A549 (cell line): ENCODE data around the gene SELENOO. TPM values are rescaled to one million over a fixed set of nuclear protein-coding genes. Genes with fewer than 3 reads are reported as not detected.

Source experiments
- ATAC-seq, 2 experiments: fragments of 200-7000 bp in 1 of 2; fragments of >200 bp in 1 of 2; cut with Nextera tagmentation in 1 of 2; cut with Tn5 transposase in 1 of 2; 3 replicates each; pipeline versions ENCODE4 v1.8.0 to v1.9.1; 2018 to 2020; ENCODE audit warnings: mild to moderate bottlenecking in 1 of 2, moderate library complexity in 1 of 2
- CTCF ChIA-PET: fragments of 300-600 bp; sonication (Branson Sonifier 250); formaldehyde crosslinking; extraction: SDS; loops from one replicate; lab custom pipeline; 2021; ENCODE audit warnings: antibody characterized with exemption, inconsistent platforms; lab: Yijun Ruan, JAX
- POLR2A ChIA-PET: fragments of 350-600 bp; formaldehyde crosslinking; extraction: SDS; loops from one replicate; lab custom pipeline; 2021; ENCODE audit warnings: antibody characterized with exemption, inconsistent platforms; lab: Yijun Ruan, JAX
- DNase-seq, 2 experiments: peaks; one replicate each; pipeline versions ENCODE4 v3.0.0 to v3.0.0-alpha.2; 2011 to 2016; ENCODE audit warnings: low read depth in 1 of 2, low spot score in 1 of 2
- FAIRE-seq: peaks from 2 replicates; lab custom pipeline; 2011; peaks lifted over from hg19 to GRCh38; lab: Jason Lieb, UNC
- H3K27ac ChIP-seq, 2 experiments: fragments of >200 bp; sonication (Bioruptor Twin); formaldehyde crosslinking; 3 replicates each; pipeline ENCODE4 v1.5.1; 2016 to 2017
- H3K4me1 ChIP-seq: fragments of >200 bp; sonication (Bioruptor Twin); formaldehyde crosslinking; 3 replicates; pipeline ENCODE4 v1.6.1; 2016
- H3K4me2 ChIP-seq: fragments of >200 bp; sonication (Bioruptor Twin); formaldehyde crosslinking; 3 replicates; pipeline ENCODE4 v1.6.1; 2016
- H3K4me3 ChIP-seq: fragments of >200 bp; sonication (Bioruptor Twin); formaldehyde crosslinking; 3 replicates; pipeline ENCODE4 v1.5.1; 2016
- H3K9me3 ChIP-seq: fragments of >200 bp; sonication (Bioruptor Twin); formaldehyde crosslinking; 3 replicates; pipeline ENCODE4 v1.6.1; 2016
- CEBPB ChIP-seq, 2 experiments: fragments of >200 bp in 1 of 2; sonication (Bioruptor Twin) in 1 of 2; formaldehyde crosslinking in 1 of 2; IDR thresholded peaks; 2 replicates each; pipeline ENCODE4 v1.6.1; 2012 to 2016
- CHD2 ChIP-seq: fragments of 150-350 bp; IDR thresholded peaks from 2 replicates; pipeline ENCODE4 v1.6.1; 2014; ENCODE audit warnings: low read length; ENCODE audit not compliant: partially characterized antibody
- EP300 ChIP-seq, 2 experiments: fragments of >200 bp; sonication (Bioruptor Twin); formaldehyde crosslinking; IDR thresholded peaks; 2 replicates in 1 of 2; 3 replicates in 1 of 2; pipeline ENCODE4 v1.6.1; 2016 to 2017
- FOSB ChIP-seq: fragments of 250-450 bp; sonication (Bioruptor Pico); IDR thresholded peaks from 2 replicates; pipeline ENCODE4 v1.5.0; 2020; ENCODE audit warnings: mild to moderate bottlenecking, moderate library complexity
- GATA3 ChIP-seq: IDR thresholded peaks from 2 replicates; pipeline ENCODE4 v1.6.1; 2012; ENCODE audit warnings: borderline replicate concordance
- HEYL ChIP-seq: fragments of 250-450 bp; sonication (Bioruptor Pico); IDR thresholded peaks from 2 replicates; pipeline ENCODE4 v1.8.0; 2021; ENCODE audit warnings: mild to moderate bottlenecking, moderate library complexity
- HOXB5 ChIP-seq: fragments of 250-450 bp; sonication (Bioruptor Pico); IDR thresholded peaks from 2 replicates; pipeline ENCODE4 v1.5.0; 2020; ENCODE audit warnings: mild to moderate bottlenecking, moderate library complexity
- JUNB ChIP-seq: fragments of >200 bp; sonication (Bioruptor Twin); formaldehyde crosslinking; IDR thresholded peaks from 2 replicates; pipeline ENCODE4 v1.6.1; 2016
- KDM1A ChIP-seq: fragments of 200-600 bp; sonication (generic); IDR thresholded peaks from 2 replicates; pipeline ENCODE4 v1.6.1; 2016; ENCODE audit warnings: low read depth, mild to moderate bottlenecking
- KDM5A ChIP-seq: fragments of 200-600 bp; sonication (generic); IDR thresholded peaks from 2 replicates; pipeline ENCODE4 v1.6.1; 2016; ENCODE audit warnings: antibody characterized with exemption, mild to moderate bottlenecking
- NFE2L2 ChIP-seq: fragments of 150-350 bp; conservative IDR thresholded peaks from 2 replicates; pipeline ENCODE4 v1.6.1; 2014; ENCODE audit warnings: low read length
- NPAS2 ChIP-seq: fragments of 250-450 bp; sonication (Bioruptor Pico); IDR thresholded peaks from 2 replicates; pipeline ENCODE4 v1.8.0; 2022; ENCODE audit warnings: mild to moderate bottlenecking, moderate library complexity, borderline replicate concordance
- NR3C1 ChIP-seq: fragments of >200 bp; sonication (Bioruptor Twin); formaldehyde crosslinking; IDR thresholded peaks from 3 replicates; pipeline ENCODE4 v1.6.1; 2017
- PHF8 ChIP-seq: fragments of 200-600 bp; sonication (generic); IDR thresholded peaks from 2 replicates; pipeline ENCODE4 v1.6.1; 2016; ENCODE audit warnings: low read depth, mild to moderate bottlenecking, antibody characterized with exemption, moderate library complexity, borderline replicate concordance
- POLR2AphosphoS2 ChIP-seq: conservative IDR thresholded peaks from 2 replicates; pipeline ENCODE4 v1.6.1; 2012; ENCODE audit warnings: low read length, improper control_type of control experiment, inconsistent platforms
- RAD21 ChIP-seq, 2 experiments: fragments of >200 bp in 1 of 2; sonication (Bioruptor Twin) in 1 of 2; formaldehyde crosslinking in 1 of 2; IDR thresholded peaks in 1 of 2; conservative IDR thresholded peaks in 1 of 2; 2 replicates in 1 of 2; 3 replicates in 1 of 2; pipeline ENCODE4 v1.6.1; 2012 to 2018; ENCODE audit warnings: inconsistent platforms in 1 of 2
- RFX5 ChIP-seq: fragments of 450-650 bp; IDR thresholded peaks from 2 replicates; pipeline ENCODE4 v1.7.1; 2014; ENCODE audit warnings: antibody characterized with exemption, mild to moderate bottlenecking, moderate library complexity
- RNF2 ChIP-seq: fragments of 200-600 bp; sonication (generic); IDR thresholded peaks from 2 replicates; pipeline ENCODE4 v1.6.1; 2016; ENCODE audit warnings: low read depth, mild to moderate bottlenecking, antibody characterized with exemption, moderate library complexity, borderline replicate concordance
- SMC3 ChIP-seq: fragments of >200 bp; sonication (Bioruptor Twin); formaldehyde crosslinking; IDR thresholded peaks from 3 replicates; pipeline ENCODE4 v1.6.1; 2018; ENCODE audit warnings: inconsistent platforms
- TFCP2L1 ChIP-seq: fragments of 250-450 bp; sonication (Bioruptor Pico); IDR thresholded peaks from 2 replicates; pipeline ENCODE4 v1.5.0; 2021; ENCODE audit warnings: mild to moderate bottlenecking
- ZC3H11A ChIP-seq: fragments of 450-650 bp; IDR thresholded peaks from 2 replicates; pipeline ENCODE4 v1.6.1; 2014; ENCODE audit warnings: antibody characterized with exemption, mild to moderate bottlenecking
- WGBS: methylation state at CpG from one replicate; pipeline ENCODE4 v1.1.6; 2017; ENCODE audit errors: missing lambda C conversion rate; 5-methylcytosine and 5-hydroxymethylcytosine counted together
- polyA plus RNA-seq, 4 experiments: library from polyadenylated mRNA; depleted of rRNA in 3 of 4; stranded (reverse); fragments of >200 nt; fragmentation: RNase III in 1 of 4; extraction: RNeasy Plus Mini Kit Qiagen cat#74134 plus additional on column Dnase treatment in 1 of 4; gene quantifications; 2 replicates in 3 of 4; 3 replicates in 1 of 4; pipeline ENCODE4 v1.2.3, GENCODE V29; 2011 to 2017
- TF ChIP-seq, protein P1 (sequence below): fragments of 200-600 bp; sonication (generic); IDR thresholded peaks from 2 replicates; pipeline ENCODE4 v1.6.1; 2016; ENCODE audit warnings: antibody characterized with exemption, mild to moderate bottlenecking, moderate library complexity
- TF ChIP-seq, protein P2 (sequence below): IDR thresholded peaks from 2 replicates; pipeline ENCODE4 v1.6.1; 2012
- TF ChIP-seq, protein P3 (sequence below): fragments of >200 bp; sonication (Bioruptor Twin); formaldehyde crosslinking; IDR thresholded peaks from 2 replicates; pipeline ENCODE4 v1.6.1; 2016
- TF ChIP-seq, protein P4 (sequence below): fragments of 250-450 bp; sonication (Bioruptor Pico); IDR thresholded peaks from 2 replicates; pipeline ENCODE4 v1.5.0; 2021; ENCODE audit warnings: mild to moderate bottlenecking, moderate library complexity, borderline replicate concordance
- TF ChIP-seq, protein P5 (sequence below): IDR thresholded peaks from 2 replicates; pipeline ENCODE4 v1.6.1; 2012
- TF ChIP-seq, protein P6 (sequence below): fragments of 250-450 bp; sonication (Bioruptor Pico); IDR thresholded peaks from 2 replicates; pipeline ENCODE4 v1.5.0; 2020; ENCODE audit warnings: low read depth, mild to moderate bottlenecking, moderate library complexity

Gene SELENOO
- polyA plus RNA-seq, 2 of the 4 experiments (the other 2 are of a cell fraction), result 7.8 to 14.7 TPM

DNA sequence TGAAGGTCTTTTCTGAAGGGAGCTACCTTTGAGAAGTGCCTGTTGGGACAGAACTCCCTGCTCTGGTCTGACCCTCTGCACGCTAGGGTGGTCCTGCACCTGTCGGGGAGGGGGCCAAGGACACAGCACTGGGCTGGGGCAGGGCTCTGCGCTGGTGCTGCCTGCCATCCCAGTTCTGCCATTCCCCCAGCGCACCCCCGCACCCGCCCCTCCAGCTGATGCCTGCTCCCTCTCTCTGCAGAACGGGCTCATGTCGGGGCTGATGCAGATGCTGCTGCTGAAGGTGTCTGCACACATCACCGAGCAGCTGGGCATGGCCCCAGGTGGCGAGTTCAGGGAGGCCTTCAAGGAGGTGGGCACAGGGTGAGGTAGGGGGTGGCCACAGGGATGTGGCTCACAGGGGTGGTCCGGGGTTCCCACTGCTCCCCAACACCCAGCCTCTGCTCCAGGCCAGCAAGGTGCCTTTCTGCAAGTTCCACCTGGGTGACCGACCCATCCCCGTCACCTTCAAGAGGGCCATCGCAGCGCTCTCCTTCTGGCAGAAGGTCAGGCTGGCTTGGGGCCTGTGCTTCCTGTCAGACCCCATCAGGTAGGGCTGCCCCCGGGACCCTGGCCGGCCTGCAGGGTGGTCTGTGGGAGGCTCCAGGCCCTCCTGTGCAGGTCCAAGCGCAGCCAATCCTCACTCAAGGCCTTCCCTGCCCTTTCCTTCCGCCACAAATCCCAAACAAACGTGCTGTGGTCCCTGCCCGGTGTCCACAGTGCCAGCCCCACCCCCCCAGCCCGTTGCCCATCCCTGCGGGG is 3.6 kb upstream of the SELENOO start:
- DNase-seq, result no peak
- Histone ChIP-seq H3K4me2 (no peak overlapping the region), H3K9me3 (no peaks in the 10 kb centered on the region), H3K4me3 (no peak overlapping the region), H3K4me1 (no peaks in the 10 kb centered on the region)
- WGBS, result 94% methylated on average over 9 of the region's 23 CpGs
- no peak for FAIRE-seq
- CTCF ChIA-PET, result interaction anchor here (1.2 kb wide), 1 partner anchor 50 kb away, joined by 5 read pairs; no protein-coding TSS in a partner anchor
- no peak for ATAC-seq
- TF ChIP-seq, protein P1, sequence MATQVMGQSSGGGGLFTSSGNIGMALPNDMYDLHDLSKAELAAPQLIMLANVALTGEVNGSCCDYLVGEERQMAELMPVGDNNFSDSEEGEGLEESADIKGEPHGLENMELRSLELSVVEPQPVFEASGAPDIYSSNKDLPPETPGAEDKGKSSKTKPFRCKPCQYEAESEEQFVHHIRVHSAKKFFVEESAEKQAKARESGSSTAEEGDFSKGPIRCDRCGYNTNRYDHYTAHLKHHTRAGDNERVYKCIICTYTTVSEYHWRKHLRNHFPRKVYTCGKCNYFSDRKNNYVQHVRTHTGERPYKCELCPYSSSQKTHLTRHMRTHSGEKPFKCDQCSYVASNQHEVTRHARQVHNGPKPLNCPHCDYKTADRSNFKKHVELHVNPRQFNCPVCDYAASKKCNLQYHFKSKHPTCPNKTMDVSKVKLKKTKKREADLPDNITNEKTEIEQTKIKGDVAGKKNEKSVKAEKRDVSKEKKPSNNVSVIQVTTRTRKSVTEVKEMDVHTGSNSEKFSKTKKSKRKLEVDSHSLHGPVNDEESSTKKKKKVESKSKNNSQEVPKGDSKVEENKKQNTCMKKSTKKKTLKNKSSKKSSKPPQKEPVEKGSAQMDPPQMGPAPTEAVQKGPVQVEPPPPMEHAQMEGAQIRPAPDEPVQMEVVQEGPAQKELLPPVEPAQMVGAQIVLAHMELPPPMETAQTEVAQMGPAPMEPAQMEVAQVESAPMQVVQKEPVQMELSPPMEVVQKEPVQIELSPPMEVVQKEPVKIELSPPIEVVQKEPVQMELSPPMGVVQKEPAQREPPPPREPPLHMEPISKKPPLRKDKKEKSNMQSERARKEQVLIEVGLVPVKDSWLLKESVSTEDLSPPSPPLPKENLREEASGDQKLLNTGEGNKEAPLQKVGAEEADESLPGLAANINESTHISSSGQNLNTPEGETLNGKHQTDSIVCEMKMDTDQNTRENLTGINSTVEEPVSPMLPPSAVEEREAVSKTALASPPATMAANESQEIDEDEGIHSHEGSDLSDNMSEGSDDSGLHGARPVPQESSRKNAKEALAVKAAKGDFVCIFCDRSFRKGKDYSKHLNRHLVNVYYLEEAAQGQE, result no peak
- TF ChIP-seq PHF8 (no peak), RNF2 (no peak), TFCP2L1 (CRISPR knock-in tag) (no peak), KDM5A (no peak), RAD21 (conservative IDR thresholded peaks at IDR 0.05 in 1 of 2, IDR thresholded peaks at IDR 0.05 in 1 of 2) (no peak), RFX5 (no peak), NPAS2 (no peak), FOSB (no peak), CEBPB (IDR thresholded peaks at IDR 0.05) (no peak), HOXB5 (CRISPR knock-in tag) (no peak), ZC3H11A (no peak), HEYL (CRISPR knock-in tag) (no peak), GATA3 (no peak), NFE2L2 (no peak)
- TF ChIP-seq, protein P2, sequence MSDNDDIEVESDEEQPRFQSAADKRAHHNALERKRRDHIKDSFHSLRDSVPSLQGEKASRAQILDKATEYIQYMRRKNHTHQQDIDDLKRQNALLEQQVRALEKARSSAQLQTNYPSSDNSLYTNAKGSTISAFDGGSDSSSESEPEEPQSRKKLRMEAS, result no peak
- TF ChIP-seq, protein P3, sequence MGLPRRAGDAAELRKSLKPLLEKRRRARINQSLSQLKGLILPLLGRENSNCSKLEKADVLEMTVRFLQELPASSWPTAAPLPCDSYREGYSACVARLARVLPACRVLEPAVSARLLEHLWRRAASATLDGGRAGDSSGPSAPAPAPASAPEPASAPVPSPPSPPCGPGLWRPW, result no peak
- TF ChIP-seq, protein P4, sequence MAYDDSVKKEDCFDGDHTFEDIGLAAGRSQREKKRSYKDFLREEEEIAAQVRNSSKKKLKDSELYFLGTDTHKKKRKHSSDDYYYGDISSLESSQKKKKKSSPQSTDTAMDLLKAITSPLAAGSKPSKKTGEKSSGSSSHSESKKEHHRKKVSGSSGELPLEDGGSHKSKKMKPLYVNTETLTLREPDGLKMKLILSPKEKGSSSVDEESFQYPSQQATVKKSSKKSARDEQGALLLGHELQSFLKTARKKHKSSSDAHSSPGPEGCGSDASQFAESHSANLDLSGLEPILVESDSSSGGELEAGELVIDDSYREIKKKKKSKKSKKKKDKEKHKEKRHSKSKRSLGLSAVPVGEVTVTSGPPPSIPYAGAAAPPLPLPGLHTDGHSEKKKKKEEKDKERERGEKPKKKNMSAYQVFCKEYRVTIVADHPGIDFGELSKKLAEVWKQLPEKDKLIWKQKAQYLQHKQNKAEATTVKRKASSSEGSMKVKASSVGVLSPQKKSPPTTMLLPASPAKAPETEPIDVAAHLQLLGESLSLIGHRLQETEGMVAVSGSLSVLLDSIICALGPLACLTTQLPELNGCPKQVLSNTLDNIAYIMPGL (CRISPR knock-in tag), result no peak
- TF ChIP-seq, all 56 proteins: peak for 0
- no peak overlapping the region for H3K27ac ChIP-seq
- POLR2A ChIA-PET, result no interaction called here

DNA sequence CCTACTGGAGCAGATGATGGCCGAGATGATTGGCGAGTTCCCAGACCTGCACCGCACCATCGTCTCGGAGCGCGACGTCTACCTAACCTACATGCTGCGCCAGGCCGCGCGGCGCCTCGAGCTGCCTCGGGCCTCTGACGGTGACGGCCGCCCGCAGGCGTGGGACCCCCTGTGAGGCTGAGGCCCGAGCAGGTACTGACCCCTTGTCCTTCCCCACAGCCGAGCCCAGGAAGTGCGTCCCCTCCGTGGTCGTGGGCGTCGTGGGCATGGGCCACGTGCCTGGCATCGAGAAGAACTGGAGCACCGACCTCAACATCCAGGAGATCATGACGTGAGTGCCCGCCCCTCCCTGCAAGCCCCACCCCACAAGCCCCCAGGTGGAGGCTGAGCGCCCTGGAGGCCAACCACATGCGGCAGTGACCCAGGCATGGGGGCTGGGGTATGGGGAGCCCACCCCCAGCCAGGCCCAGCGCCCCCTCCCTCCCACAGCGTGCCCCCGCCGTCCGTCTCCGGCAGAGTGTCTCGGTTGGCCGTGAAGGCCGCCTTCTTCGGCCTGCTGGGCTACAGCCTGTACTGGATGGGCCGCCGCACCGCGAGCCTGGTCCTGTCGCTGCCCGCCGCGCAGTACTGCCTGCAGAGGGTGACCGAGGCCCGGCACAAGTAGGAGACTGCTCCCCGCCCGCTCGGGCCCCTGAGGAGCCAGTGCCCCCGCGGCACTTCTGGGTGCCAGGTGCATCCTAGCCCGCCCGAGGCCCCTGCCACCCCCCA is 2.8 kb upstream of the SELENOO start:
- POLR2A ChIA-PET, result interaction anchor here (0.6 kb wide), 1 partner anchor 52 kb away, joined by 4 read pairs; no protein-coding TSS in a partner anchor
- FAIRE-seq, result no peak
- no peak for DNase-seq

More for the DNA sequence above, 2.8 kb upstream of the SELENOO start:
- Histone ChIP-seq H3K4me2 (no peak overlapping the region), H3K4me1 (no peaks in the 10 kb centered on the region), H3K4me3 (no peak overlapping the region), H3K9me3 (peaks cover 5% of the 10 kb centered on the region; the same call in 2 of the 3 replicates), H3K27ac (no peak overlapping the region)
- CTCF ChIA-PET, result no interaction called here
- ATAC-seq, result no peak
- no peak for TF ChIP-seq FOSB
- TF ChIP-seq ZC3H11A, result no peak
- TF ChIP-seq GATA3, result no peak
- no peak for TF ChIP-seq RNF2
- TF ChIP-seq SMC3, result no peak
- TF ChIP-seq, protein P5, sequence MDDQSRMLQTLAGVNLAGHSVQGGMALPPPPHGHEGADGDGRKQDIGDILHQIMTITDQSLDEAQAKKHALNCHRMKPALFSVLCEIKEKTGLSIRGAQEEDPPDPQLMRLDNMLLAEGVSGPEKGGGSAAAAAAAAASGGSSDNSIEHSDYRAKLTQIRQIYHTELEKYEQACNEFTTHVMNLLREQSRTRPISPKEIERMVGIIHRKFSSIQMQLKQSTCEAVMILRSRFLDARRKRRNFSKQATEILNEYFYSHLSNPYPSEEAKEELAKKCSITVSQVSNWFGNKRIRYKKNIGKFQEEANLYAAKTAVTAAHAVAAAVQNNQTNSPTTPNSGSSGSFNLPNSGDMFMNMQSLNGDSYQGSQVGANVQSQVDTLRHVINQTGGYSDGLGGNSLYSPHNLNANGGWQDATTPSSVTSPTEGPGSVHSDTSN, result no peak
- TF ChIP-seq POLR2AphosphoS2, result no peak
- no peak for TF ChIP-seq KDM1A
- no peak for TF ChIP-seq JUNB
- TF ChIP-seq NR3C1, result no peak
- TF ChIP-seq CHD2, result no peak
- TF ChIP-seq EP300 (IDR thresholded peaks at IDR 0.05), result no peak
- TF ChIP-seq, protein P6, sequence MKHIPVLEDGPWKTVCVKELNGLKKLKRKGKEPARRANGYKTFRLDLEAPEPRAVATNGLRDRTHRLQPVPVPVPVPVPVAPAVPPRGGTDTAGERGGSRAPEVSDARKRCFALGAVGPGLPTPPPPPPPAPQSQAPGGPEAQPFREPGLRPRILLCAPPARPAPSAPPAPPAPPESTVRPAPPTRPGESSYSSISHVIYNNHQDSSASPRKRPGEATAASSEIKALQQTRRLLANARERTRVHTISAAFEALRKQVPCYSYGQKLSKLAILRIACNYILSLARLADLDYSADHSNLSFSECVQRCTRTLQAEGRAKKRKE, result no peak
- no peak for TF ChIP-seq RFX5
- 96% methylated on average over 20 of the region's 61 CpGs for WGBS
